ENCODE results near the gene NDE1.

Gene NDE1

GRCh38 chr16:15764112-15764511 lies 114.1 kb downstream of the NDE1 start:
- no peaks in the 10 kb centered on the region for H3K79me2 ChIP-seq (ENCODE audit: insufficient read depth, low read depth)
- no peak overlapping the region for H3K27ac ChIP-seq
- H3K9ac ChIP-seq: no peak overlapping the region
- H3K27me3 ChIP-seq (ENCODE audit: insufficient read depth, low read depth): no peaks in the 10 kb centered on the region; the same call in 1 of the 2 replicates
- no peaks in the 10 kb centered on the region for H4K20me1 ChIP-seq (ENCODE audit: insufficient read depth)
- H2AFZ ChIP-seq (ENCODE audit: low read depth): no peak overlapping the region
- no peak overlapping the region for H3K4me3 ChIP-seq (IDR thresholded peaks at IDR 0.05; ENCODE audit: insufficient read depth, low read depth, low read length)
- no peak overlapping the region for H3K4me2 ChIP-seq
- TF ChIP-seq, protein P1, sequence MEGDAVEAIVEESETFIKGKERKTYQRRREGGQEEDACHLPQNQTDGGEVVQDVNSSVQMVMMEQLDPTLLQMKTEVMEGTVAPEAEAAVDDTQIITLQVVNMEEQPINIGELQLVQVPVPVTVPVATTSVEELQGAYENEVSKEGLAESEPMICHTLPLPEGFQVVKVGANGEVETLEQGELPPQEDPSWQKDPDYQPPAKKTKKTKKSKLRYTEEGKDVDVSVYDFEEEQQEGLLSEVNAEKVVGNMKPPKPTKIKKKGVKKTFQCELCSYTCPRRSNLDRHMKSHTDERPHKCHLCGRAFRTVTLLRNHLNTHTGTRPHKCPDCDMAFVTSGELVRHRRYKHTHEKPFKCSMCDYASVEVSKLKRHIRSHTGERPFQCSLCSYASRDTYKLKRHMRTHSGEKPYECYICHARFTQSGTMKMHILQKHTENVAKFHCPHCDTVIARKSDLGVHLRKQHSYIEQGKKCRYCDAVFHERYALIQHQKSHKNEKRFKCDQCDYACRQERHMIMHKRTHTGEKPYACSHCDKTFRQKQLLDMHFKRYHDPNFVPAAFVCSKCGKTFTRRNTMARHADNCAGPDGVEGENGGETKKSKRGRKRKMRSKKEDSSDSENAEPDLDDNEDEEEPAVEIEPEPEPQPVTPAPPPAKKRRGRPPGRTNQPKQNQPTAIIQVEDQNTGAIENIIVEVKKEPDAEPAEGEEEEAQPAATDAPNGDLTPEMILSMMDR (conservative IDR thresholded peaks at IDR 0.05; ENCODE audit: low read depth, low read length): no peak
- no peaks in the 10 kb centered on the region for H3K36me3 ChIP-seq (ENCODE audit: insufficient read depth)
- peaks cover 4% of the 10 kb centered on the region for H3K4me1 ChIP-seq (ENCODE audit: low read depth, poor library complexity, severe bottlenecking)

GRCh38 chr16:15765116-15765515 lies 115.1 kb downstream of the NDE1 start:
- no peaks in the 10 kb centered on the region; the same call in 1 of the 2 replicates for H3K27me3 ChIP-seq (ENCODE audit: insufficient read depth, low read depth)
- TF ChIP-seq, protein P1 (conservative IDR thresholded peaks at IDR 0.05; ENCODE audit: low read depth, low read length): no peak
- no peak overlapping the region for H2AFZ ChIP-seq (ENCODE audit: low read depth)
- no peaks in the 10 kb centered on the region for H4K20me1 ChIP-seq (ENCODE audit: insufficient read depth)
- no peaks in the 10 kb centered on the region for H3K79me2 ChIP-seq (ENCODE audit: insufficient read depth, low read depth)
- H3K4me3 ChIP-seq (IDR thresholded peaks at IDR 0.05; ENCODE audit: insufficient read depth, low read depth, low read length): no peak overlapping the region
- H3K4me1 ChIP-seq (ENCODE audit: low read depth, poor library complexity, severe bottlenecking): peaks cover 4% of the 10 kb centered on the region
- no peak overlapping the region for H3K9ac ChIP-seq
- no peak overlapping the region for H3K4me2 ChIP-seq
- no peak overlapping the region for H3K27ac ChIP-seq
- no peaks in the 10 kb centered on the region for H3K36me3 ChIP-seq (ENCODE audit: insufficient read depth)

GRCh38 chr16:15765880-15766279 lies 115.8 kb downstream of the NDE1 start:
- H3K79me2 ChIP-seq (ENCODE audit: insufficient read depth, low read depth): no peaks in the 10 kb centered on the region
- H3K36me3 ChIP-seq (ENCODE audit: insufficient read depth): no peaks in the 10 kb centered on the region
- TF ChIP-seq, protein P1 (conservative IDR thresholded peaks at IDR 0.05; ENCODE audit: low read depth, low read length): peak; percentile 84
- H3K9ac ChIP-seq: no peak overlapping the region
- no peak overlapping the region for H3K27ac ChIP-seq
- peaks cover 4% of the 10 kb centered on the region for H3K4me1 ChIP-seq (ENCODE audit: low read depth, poor library complexity, severe bottlenecking)
- no peak overlapping the region for H2AFZ ChIP-seq (ENCODE audit: low read depth)
- H3K4me2 ChIP-seq: no peak overlapping the region
- no peaks in the 10 kb centered on the region for H4K20me1 ChIP-seq (ENCODE audit: insufficient read depth)
- no peaks in the 10 kb centered on the region; the same call in 1 of the 2 replicates for H3K27me3 ChIP-seq (ENCODE audit: insufficient read depth, low read depth)
- no peak overlapping the region for H3K4me3 ChIP-seq (IDR thresholded peaks at IDR 0.05; ENCODE audit: insufficient read depth, low read depth, low read length)

DNA sequence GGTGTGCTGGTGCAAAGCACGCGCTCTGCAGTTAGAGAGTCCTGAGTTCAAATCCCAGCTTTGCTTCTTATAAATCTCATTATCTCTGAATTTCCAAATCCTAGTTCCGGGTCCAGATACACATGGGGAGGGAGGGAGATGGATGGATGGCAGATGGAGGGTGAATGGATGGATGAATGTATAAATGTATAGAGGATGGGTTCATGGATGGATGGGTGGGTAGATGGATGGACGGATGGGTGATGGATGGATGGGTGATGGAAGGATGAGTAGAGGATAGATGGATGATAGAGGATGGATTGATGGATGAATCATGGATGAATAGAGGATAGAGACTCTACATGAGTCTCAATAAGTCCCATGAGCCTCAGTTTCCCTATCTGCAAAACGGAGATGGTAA lies 116.9 kb downstream of the NDE1 start:
- Histone ChIP-seq H3K9ac (no peak overlapping the region), H3K36me3 (ENCODE audit: insufficient read depth) (no peaks in the 10 kb centered on the region), H3K79me2 (ENCODE audit: insufficient read depth, low read depth) (no peaks in the 10 kb centered on the region), H3K27me3 (ENCODE audit: insufficient read depth, low read depth) (no peaks in the 10 kb centered on the region; the same call in 1 of the 2 replicates), H3K4me2 (no peak overlapping the region), H4K20me1 (ENCODE audit: insufficient read depth) (no peaks in the 10 kb centered on the region), H2AFZ (ENCODE audit: low read depth) (no peak overlapping the region), H3K4me3 (IDR thresholded peaks at IDR 0.05; ENCODE audit: insufficient read depth, low read depth, low read length) (no peak overlapping the region), H3K4me1 (ENCODE audit: low read depth, poor library complexity, severe bottlenecking) (peaks cover 4% of the 10 kb centered on the region), H3K27ac (no peak overlapping the region)
- TF ChIP-seq, protein P1 (conservative IDR thresholded peaks at IDR 0.05; ENCODE audit: low read depth, low read length): no peak
